ENCODE results near the gene SHLD2. TPM values are rescaled to one million over a fixed set of nuclear protein-coding genes. Genes with fewer than 3 reads are reported as not detected.
A peak's percentile ranks its signal among the peaks of the same experiment; 100 is the strongest.

The SHLD2 gene
- total RNA-seq, 1 experiment from 2014 or later, result 45.2 TPM

DNA sequence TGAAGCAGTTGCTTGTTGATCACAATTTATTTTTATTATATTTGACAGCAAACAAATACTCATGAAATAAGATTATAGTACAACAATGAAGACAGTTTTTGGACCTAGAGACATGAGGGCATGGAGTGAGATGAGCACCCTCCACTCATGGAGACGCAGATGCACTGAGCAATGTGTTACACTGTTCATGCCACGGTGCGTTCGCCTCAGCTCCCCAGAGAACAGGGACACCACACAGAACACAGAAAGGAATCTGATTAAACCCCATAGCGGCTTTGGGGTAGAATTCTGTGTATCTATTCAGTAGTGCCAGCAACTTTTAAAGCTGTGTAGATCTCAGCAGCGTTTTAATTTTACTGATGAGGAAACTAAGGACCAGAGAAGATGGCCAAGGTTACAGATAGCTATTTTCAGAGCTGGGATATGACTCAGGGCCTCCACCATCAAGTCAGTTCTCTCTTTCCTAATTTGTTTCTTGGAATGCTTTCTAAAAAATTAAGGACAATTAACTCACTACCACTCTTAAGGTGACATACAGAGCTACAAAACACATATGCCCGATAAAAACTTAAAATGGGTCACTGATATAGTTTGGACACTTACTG, 41.3 kb upstream of the SHLD2 start:
- intact Hi-C loops (cut with micrococcal nuclease; ENCODE audit: unreplicated experiment), result no loop called here
- in situ Hi-C loops (cut with HindIII; ENCODE audit: low pct_unique_long_range_greater_than_20kb, low sequenced_read_pairs), result no loop called here
- Histone ChIP-seq H3K27me3 (ENCODE audit: control insufficient read depth, insufficient read depth, low read length) (no peaks in the 10 kb centered on the region), H3K36me3 (ENCODE audit: control insufficient read depth, insufficient read depth, low read length) (peaks cover 19% of the 10 kb centered on the region), H3K9me3 (ENCODE audit: control insufficient read depth, insufficient read depth, low read depth, low read length) (no peaks in the 10 kb centered on the region), H3K4me3 (ENCODE audit: low read depth in 2 of 2, low read length in 2 of 2) (no peak overlapping the region), H3K4me1 (ENCODE audit: control insufficient read depth, insufficient read depth, low read length) (no peaks in the 10 kb centered on the region), H3K27ac (ENCODE audit: low read length) (no peak overlapping the region)
- DNase-seq (ENCODE audit: low read depth, low spot score) (no peak), ATAC-seq (no peak)
- BruUV-seq (replicated peaks), result no TSS peak
- CTCF ChIA-PET, result interaction anchor here (0.5 kb wide), 1 partner anchor 20 kb away, joined by 4 read pairs; no protein-coding TSS in a partner anchor
- POLR2A ChIA-PET, result no interaction called here
- no peak for TF ChIP-seq SIN3A (IDR thresholded peaks at IDR 0.05; ENCODE audit: borderline replicate concordance, insufficient read depth, low read depth, low read length)
- no peak for TF ChIP-seq REST (IDR thresholded peaks at IDR 0.05; ENCODE audit: insufficient read depth in 1 of 2, low read depth in 2 of 2, low read length in 1 of 2)
- TF ChIP-seq TCF7L2 (IDR thresholded peaks at IDR 0.05; ENCODE audit: low read depth, low read length), result no peak
- no peak for TF ChIP-seq POLR2AphosphoS5 (IDR thresholded peaks at IDR 0.05; ENCODE audit: low read depth, low read length)

- H3K4me3 ChIP-seq (ENCODE audit: low read depth in 2 of 2, low read length in 2 of 2), result no peak overlapping the region
- H3K27me3 ChIP-seq (ENCODE audit: control insufficient read depth, insufficient read depth, low read length), result no peaks in the 10 kb centered on the region
- TF ChIP-seq TCF7L2 (IDR thresholded peaks at IDR 0.05; ENCODE audit: low read depth, low read length), result no peak
- no peak for TF ChIP-seq SIN3A (IDR thresholded peaks at IDR 0.05; ENCODE audit: borderline replicate concordance, insufficient read depth, low read depth, low read length)
- no peak for TF ChIP-seq REST (IDR thresholded peaks at IDR 0.05; ENCODE audit: insufficient read depth in 1 of 2, low read depth in 2 of 2, low read length in 1 of 2)
- TF ChIP-seq POLR2AphosphoS5 (IDR thresholded peaks at IDR 0.05; ENCODE audit: low read depth, low read length), result no peak
- TF ChIP-seq CTCF (IDR thresholded peaks at IDR 0.05), result no peak
- CTCF ChIA-PET, result no interaction called here
- intact Hi-C loops (cut with micrococcal nuclease; ENCODE audit: unreplicated experiment), result no loop called here
- H3K27ac ChIP-seq (ENCODE audit: low read length), result no peak overlapping the region
- H3K36me3 ChIP-seq (ENCODE audit: control insufficient read depth, insufficient read depth, low read length), result peaks cover 23% of the 10 kb centered on the region
- in situ Hi-C loops (cut with HindIII; ENCODE audit: low pct_unique_long_range_greater_than_20kb, low sequenced_read_pairs), result no loop called here
- peak; percentile 77 for ATAC-seq
- H3K4me1 ChIP-seq (ENCODE audit: control insufficient read depth, insufficient read depth, low read length), result no peaks in the 10 kb centered on the region
- no TSS peak for BruUV-seq (replicated peaks)
- POLR2A ChIA-PET, result no interaction called here
- DNase-seq (ENCODE audit: low read depth, low spot score), result no peak
- no peaks in the 10 kb centered on the region for H3K9me3 ChIP-seq (ENCODE audit: control insufficient read depth, insufficient read depth, low read depth, low read length)
Observed at GRCh38 chr10:87054373-87055295, 40.4 kb upstream of the SHLD2 start.
